Spinal cord (tissue), 10 donors: Measurements from ENCODE around the gene CMAS. TPM values are rescaled to one million over a fixed set of nuclear protein-coding genes. Genes with fewer than 3 reads are reported as not detected.
A peak's percentile ranks its signal among the peaks of the same experiment; 100 is the strongest.
"Not testable (repeated sequence)": the region's sequence is repeated elsewhere in the genome, so short reads cannot be mapped to it uniquely, and the experiment has no call there.

ENCODE experiments used
- DNase-seq, 6 donors: peaks; one replicate each; pipeline versions ENCODE4 v3.0.0 to v3.0.0-alpha.2; 2013 to 2015; ENCODE audit warnings: low spot score in 6 of 6, low read depth in 4 of 6
- H3K27ac ChIP-seq: one replicate; pipeline ENCODE4 v1.5.1; 2013; ENCODE audit warnings: low read depth, low read length, control low read depth
- H3K27me3 ChIP-seq: one replicate; pipeline ENCODE4 v1.6.1; 2013; ENCODE audit warnings: low read length; ENCODE audit not compliant: control insufficient read depth, insufficient read depth
- H3K36me3 ChIP-seq: one replicate; pipeline ENCODE4 v1.6.1; 2013; ENCODE audit warnings: low read length; ENCODE audit not compliant: control insufficient read depth, insufficient read depth
- H3K4me1 ChIP-seq: one replicate; pipeline ENCODE4 v1.6.1; 2013; ENCODE audit warnings: low read length; ENCODE audit not compliant: control insufficient read depth, insufficient read depth
- H3K4me3 ChIP-seq: one replicate; pipeline ENCODE4 v1.5.1; 2013; ENCODE audit warnings: low read depth, low read length, control low read depth
- H3K9me3 ChIP-seq: one replicate; pipeline ENCODE4 v1.6.1; 2013; ENCODE audit warnings: low read length; ENCODE audit not compliant: control insufficient read depth, insufficient read depth
- WGBS: methylation state at CpG from one replicate; pipeline ENCODE4 v1.1.5; 2013; ENCODE audit warnings: missing lambda C conversion rate; ENCODE audit not compliant: insufficient coverage; 5-methylcytosine and 5-hydroxymethylcytosine counted together
- polyA plus RNA-seq, 2 donors: library from polyadenylated mRNA; unstranded; fragments of 120-200 nt; gene quantifications; one replicate each; pipeline ENCODE4 v1.2.1, GENCODE V29; 2013; ENCODE audit not compliant: insufficient read length in 2 of 2
- total RNA-seq, 2 donors: library from RNA; depleted of rRNA in 1 of 2; stranded (reverse); fragments of 120-200 nt in 1 of 2; fragments of >200 nt in 1 of 2; gene quantifications; one replicate each; pipeline versions ENCODE4 v1.2.3 to v1.2.4, GENCODE V29; 2013 to 2014
- donor health status: healthy.

CMAS gene
- total and polyA plus RNA-seq, 4 donors, result 35.6 to 82.4 (median 69.7) TPM

DNA sequence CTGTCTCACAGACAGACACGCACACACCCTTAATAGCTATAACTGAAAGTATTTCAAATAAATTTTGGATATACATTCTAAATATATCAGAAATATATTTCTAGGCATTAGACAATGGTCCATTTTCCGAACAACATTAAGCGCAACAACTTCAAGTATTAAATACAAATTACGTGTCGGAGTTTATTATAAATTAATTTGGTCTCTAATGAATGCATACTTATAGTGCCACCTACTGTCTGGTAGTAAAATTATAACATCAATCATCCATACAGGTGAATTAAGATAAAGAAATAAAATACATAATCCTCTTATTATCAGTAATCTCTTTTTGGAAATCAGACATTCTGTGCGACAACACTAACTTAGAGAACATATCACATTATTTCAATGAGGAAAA lies 27.2 kb upstream of the CMAS start:
- H3K27me3 ChIP-seq, result no peaks in the 10 kb centered on the region
- no CpG with 5 or more reads among the region's 6 CpGs for WGBS
- H3K27ac ChIP-seq, result no peak overlapping the region
- DNase-seq, result peak in 3 of 6 donors; percentile 2 to 31 (median 11)
- no peaks in the 10 kb centered on the region for H3K4me1 ChIP-seq
- peaks cover 4% of the 10 kb centered on the region for H3K9me3 ChIP-seq
- H3K4me3 ChIP-seq, result no peak overlapping the region
- no peaks in the 10 kb centered on the region for H3K36me3 ChIP-seq

DNA sequence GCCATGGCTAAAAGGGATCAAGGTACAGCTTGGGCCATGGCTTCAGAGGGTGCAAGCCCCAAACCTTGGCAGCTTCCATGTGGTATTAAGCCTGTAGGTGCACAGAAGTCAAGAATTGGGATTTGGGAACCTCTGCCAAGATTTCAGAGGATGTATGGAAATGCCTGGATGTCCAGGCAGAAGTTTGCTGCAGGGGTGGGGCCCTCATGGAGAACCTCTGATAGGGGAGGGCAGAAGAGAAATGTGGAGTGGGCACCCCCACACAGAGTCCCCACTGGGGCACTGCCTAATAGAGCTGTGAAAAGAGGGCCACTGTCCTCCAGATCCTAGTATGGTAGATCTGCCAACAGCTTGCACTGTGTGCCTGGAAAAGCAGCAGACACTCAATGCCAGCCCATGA lies 22.5 kb upstream of the CMAS start:
- H3K27ac ChIP-seq, H3K27me3 ChIP-seq, H3K4me1 ChIP-seq, H3K9me3 ChIP-seq, H3K4me3 ChIP-seq, H3K36me3 ChIP-seq, DNase-seq: not testable (repeated sequence)

DNA sequence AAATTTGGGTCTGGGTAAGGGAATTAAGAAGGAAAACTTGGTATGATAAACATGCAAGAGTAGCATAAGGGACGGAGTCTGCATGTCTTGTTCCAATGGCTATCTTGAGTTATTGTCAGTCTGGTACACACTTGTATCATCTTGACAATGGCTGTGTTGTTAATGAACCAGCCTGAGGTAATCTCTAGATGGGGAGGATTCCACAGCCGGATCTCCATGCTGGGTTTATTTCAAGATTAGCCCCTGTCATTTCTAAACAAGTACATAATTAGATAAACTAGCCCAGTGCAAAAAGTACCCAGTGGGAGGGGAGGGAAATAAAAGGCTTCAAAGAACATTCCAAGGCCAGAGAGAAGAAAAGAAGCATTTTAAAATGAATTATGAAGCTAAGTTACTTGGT lies 16.5 kb upstream of the CMAS start:
- WGBS, result 50% methylated on average over 1 of the region's 2 CpGs
- Histone ChIP-seq H3K27me3 (no peaks in the 10 kb centered on the region), H3K36me3 (no peaks in the 10 kb centered on the region), H3K4me3 (no peak overlapping the region), H3K9me3 (no peaks in the 10 kb centered on the region), H3K27ac (no peak overlapping the region), H3K4me1 (no peaks in the 10 kb centered on the region)
- DNase-seq, result no peak

DNA sequence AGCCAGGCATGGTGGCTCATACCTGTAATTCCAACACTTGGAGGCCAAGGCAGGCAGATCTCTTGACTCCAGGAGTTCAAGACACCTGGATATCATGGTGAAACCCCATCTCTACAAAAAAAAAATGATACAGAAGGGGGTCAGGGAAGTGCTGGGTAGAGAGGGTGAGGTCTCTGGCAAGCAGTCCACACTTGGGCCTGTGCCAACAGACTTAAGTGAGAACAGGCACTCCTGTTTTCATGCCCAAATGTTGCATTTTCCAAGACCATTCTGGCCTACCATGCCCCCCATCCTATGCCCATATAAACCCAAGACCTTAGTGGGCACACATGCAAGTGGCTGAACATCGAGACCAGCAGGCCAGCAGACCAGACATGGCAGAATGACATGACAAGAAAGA lies 16.0 kb upstream of the CMAS start:
- no peaks in the 10 kb centered on the region for H3K36me3 ChIP-seq
- H3K27ac ChIP-seq, result no peak overlapping the region
- H3K27me3 ChIP-seq, result no peaks in the 10 kb centered on the region
- no peaks in the 10 kb centered on the region for H3K9me3 ChIP-seq
- no peak for DNase-seq
- H3K4me3 ChIP-seq, result no peak overlapping the region
- no peaks in the 10 kb centered on the region for H3K4me1 ChIP-seq
- WGBS, result no CpG with 5 or more reads among the region's 1 CpG

DNA sequence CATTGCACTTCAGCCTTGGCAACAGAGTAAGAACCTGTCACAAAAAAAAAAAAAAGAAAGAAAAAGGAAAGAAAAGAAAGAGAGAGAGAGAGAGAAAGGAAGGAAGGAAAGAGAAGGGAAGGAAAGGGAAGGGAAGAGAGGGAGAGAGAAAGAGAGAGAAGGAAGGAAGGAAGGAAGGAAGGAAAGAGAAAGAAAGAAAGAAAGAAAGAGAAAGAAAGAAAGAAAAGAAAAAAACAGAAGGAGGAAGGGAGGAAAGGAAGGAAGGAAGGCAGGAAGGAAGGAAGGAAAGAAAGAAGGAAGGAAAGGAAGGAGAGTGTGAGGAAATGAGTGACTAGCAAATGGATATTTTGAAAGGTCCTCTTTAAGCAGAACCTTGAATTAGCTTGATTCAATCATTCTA lies 13.3 kb upstream of the CMAS start:
- no peaks in the 10 kb centered on the region for H3K36me3 ChIP-seq
- H3K9me3 ChIP-seq, result no peaks in the 10 kb centered on the region
- no peaks in the 10 kb centered on the region for H3K4me1 ChIP-seq
- H3K27ac ChIP-seq, result no peak overlapping the region
- no peak for DNase-seq
- no peaks in the 10 kb centered on the region for H3K27me3 ChIP-seq
- H3K4me3 ChIP-seq, result no peak overlapping the region

DNA sequence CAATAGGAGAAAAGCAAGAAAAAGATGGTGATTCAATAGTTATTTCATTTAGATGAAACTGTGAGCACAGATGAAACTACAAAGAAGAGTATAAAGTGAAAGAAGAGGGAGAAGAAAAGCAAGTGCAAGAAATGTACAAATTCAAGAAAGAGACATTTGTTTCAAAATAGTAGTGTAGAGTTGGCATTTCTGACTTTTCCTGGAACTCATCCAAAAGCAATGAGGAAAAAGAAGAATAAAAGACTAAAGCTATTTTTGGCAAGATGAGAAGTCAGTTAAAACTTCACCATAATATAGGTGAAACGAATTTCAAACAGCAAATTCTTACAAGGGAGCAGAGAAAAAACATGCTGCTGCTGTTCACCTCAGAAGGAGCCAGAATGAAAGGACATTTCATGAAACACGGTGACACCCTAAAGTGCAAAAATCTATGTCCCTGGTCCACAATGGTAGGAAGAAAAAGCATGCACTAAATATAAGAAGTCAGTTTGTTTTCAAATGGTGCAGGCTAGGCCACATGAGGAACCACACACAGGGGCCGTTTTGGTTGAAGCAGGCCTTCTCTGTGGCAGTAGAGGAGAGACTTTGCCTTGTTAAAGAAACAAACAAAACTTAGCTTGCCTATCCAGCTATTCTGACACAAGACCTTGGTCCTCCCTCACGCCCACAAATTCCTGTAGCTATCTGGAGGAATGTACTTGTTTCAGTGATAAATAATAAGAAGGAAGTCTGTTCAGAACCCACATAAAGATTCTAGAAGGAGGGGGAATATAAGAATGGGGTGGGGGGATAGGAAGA lies 11.1 kb upstream of the CMAS start:
- H3K27ac ChIP-seq, result no peak overlapping the region
- H3K4me1 ChIP-seq, result no peaks in the 10 kb centered on the region
- WGBS, result 63% methylated on average over 2 of the region's 4 CpGs
- no peak overlapping the region for H3K4me3 ChIP-seq
- H3K36me3 ChIP-seq, result no peaks in the 10 kb centered on the region
- H3K27me3 ChIP-seq, result no peaks in the 10 kb centered on the region
- no peaks in the 10 kb centered on the region for H3K9me3 ChIP-seq
- DNase-seq, result peak in 1 of 6 donors; percentile 22

DNA sequence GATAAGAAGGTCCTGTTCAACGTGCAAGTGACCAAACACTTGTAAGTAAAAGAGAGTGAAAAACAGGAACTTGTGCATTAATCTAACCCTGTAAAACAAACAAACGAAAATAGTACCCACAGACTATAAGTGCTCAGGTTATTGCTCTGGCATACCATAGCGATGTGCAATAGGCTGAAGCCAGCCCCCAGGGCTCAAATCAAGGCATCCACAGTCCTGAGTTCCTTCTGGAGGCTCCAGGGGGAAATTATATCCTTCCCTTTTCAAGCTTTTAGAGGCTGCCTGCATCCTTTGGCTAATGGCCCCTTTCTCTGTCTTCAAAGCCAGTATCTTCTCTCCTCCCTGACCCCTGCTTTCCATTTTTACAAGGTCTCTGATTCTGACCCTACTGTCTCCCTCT lies 8.1 kb upstream of the CMAS start:
- 93% methylated on average over 2 of the region's 3 CpGs for WGBS

DNA sequence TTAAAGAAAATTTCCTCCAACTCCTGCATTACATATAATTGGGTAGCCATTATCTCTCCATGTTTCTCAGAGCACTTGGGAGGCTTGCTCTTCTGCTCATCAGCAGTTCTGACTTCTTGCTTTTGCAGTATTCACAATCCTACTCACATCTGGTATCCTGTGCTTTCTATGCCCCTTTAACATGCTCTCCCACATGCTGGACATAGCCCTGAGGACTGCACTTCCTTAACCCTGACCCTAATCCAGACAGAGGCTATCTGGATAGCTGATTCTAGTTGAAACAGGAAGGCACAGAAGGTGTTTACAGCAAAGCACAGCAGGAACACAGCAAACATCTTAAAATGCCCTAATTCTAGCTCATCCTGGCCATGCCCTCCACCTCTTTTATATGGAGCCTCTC lies 7.3 kb upstream of the CMAS start:
- Histone ChIP-seq H3K36me3 (no peaks in the 10 kb centered on the region), H3K4me3 (no peak overlapping the region), H3K9me3 (no peaks in the 10 kb centered on the region), H3K27ac (no peak overlapping the region), H3K4me1 (no peaks in the 10 kb centered on the region), H3K27me3 (no peaks in the 10 kb centered on the region)
- DNase-seq, result no peak

More for the DNA sequence above, 8.1 kb upstream of the CMAS start:
- H3K27ac ChIP-seq, result no peak overlapping the region
- no peaks in the 10 kb centered on the region for H3K9me3 ChIP-seq
- H3K4me1 ChIP-seq, result no peaks in the 10 kb centered on the region
- no peak overlapping the region for H3K4me3 ChIP-seq
- no peaks in the 10 kb centered on the region for H3K36me3 ChIP-seq
- DNase-seq, result no peak
- no peaks in the 10 kb centered on the region for H3K27me3 ChIP-seq

DNA sequence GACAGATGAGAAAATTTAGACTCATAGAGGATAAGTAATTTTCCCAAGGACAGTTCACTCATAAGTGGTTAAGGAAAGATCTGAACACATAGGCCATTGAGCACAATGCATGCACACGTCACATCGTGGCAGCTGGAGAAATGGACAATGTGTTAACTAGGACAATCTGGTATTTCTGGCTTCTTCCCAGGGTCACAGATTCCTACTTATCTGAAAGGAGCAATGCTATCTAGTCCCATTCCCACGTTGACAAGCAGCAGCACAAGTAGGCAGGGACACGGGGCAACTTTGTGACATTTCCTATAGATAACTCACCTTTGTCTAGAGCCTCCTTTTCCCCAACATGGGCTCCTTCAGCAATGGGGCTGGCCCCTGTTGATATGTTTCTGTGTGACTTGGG lies 6.7 kb upstream of the CMAS start:
- H3K4me3 ChIP-seq, result no peak overlapping the region
- H3K4me1 ChIP-seq, result no peaks in the 10 kb centered on the region
- WGBS, result 100% methylated on average over 2 of the region's 4 CpGs
- H3K36me3 ChIP-seq, result no peaks in the 10 kb centered on the region
- DNase-seq, result peak in 1 of 6 donors; percentile 10
- no peak overlapping the region for H3K27ac ChIP-seq
- no peaks in the 10 kb centered on the region for H3K27me3 ChIP-seq
- no peaks in the 10 kb centered on the region for H3K9me3 ChIP-seq

DNA sequence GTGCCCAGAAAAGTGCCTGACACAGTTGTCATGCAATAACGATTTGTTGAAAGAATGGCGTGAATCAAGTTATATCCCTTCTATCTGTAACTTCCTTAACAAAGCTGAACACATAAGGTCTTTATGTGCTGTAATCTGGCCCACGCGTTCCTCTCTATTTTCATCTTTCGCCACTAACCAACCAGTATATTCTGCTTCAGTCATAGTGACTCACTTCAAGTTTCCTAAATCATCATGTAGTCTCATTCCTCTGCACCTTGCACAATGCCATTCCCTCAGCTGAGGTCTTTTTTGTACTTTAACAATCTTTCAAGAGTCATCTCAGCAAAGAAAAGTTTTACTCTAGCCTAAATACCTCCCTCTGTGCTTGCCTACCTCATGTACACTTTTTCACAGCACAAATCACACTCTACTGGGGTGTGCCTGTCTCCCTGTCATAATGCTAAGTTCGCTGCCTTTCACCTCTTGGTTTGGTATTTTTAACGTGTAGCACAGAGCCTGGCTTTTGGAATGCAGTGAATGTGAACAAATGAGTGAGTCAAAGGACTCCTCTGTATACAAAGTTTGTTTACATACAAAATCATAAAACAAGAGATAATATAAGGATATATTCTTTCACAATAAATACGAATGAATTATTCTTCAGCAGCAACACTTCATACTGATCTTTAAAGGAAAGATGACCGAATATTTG lies 2.9 kb upstream of the CMAS start:
- no peak overlapping the region for H3K27ac ChIP-seq
- H3K4me3 ChIP-seq, result no peak overlapping the region
- DNase-seq, result no peak
- H3K4me1 ChIP-seq, result no peaks in the 10 kb centered on the region
- no peaks in the 10 kb centered on the region for H3K36me3 ChIP-seq
- WGBS, result 97% methylated on average over 5 of the region's 9 CpGs
- H3K9me3 ChIP-seq, result no peaks in the 10 kb centered on the region
- H3K27me3 ChIP-seq, result no peaks in the 10 kb centered on the region
